A673 (cell line): ENCODE measurements around the gene TBC1D16. TPM values are rescaled to one million over a fixed set of nuclear protein-coding genes. Genes with fewer than 3 reads are reported as not detected.

Source experiments
- BruUV-seq: library from RNA; stranded (reverse); fragments of 400-500 nt; replicated peaks from 2 replicates; lab custom pipeline; 2021; lab: Mats Ljungman, UMichigan
- CTCF ChIA-PET: fragments of 300-600 bp; sonication (Branson Sonifier 250); formaldehyde crosslinking; loops from one replicate; lab custom pipeline; 2022; ENCODE audit warnings: antibody characterized with exemption; lab: Charles Lee
- POLR2A ChIA-PET: fragments of 300-600 bp; sonication (Branson Sonifier 250); formaldehyde crosslinking; loops from one replicate; lab custom pipeline; 2022; ENCODE audit warnings: antibody characterized with exemption; ENCODE audit not compliant: low non-redundant PET; lab: Charles Lee
- DNase-seq: peaks from one replicate; pipeline ENCODE4 v3.0.0-alpha.2; 2015; ENCODE audit warnings: low spot score
- H3K27ac ChIP-seq: fragments of 200-600 bp; sonication (generic); 2 replicates; pipeline ENCODE4 v1.5.1; 2016; ENCODE audit warnings: mixed run types, low read depth, mild to moderate bottlenecking, mixed read lengths, antibody characterized with exemption, low read length; ENCODE audit not compliant: poor library complexity, severe bottlenecking
- H3K27me3 ChIP-seq: fragments of 200-600 bp; sonication (generic); replicated peaks from 2 replicates; pipeline ENCODE4 v1.6.1; 2017; ENCODE audit warnings: mixed run types, low read depth, mild to moderate bottlenecking, mixed read lengths, antibody characterized with exemption, low read length; ENCODE audit not compliant: insufficient read depth, poor library complexity
- H3K36me3 ChIP-seq: fragments of 200-600 bp; sonication (generic); 2 replicates; pipeline ENCODE4 v1.6.1; 2016; ENCODE audit warnings: mixed run types, mild to moderate bottlenecking, mixed read lengths, antibody characterized with exemption, low read length; ENCODE audit not compliant: insufficient read depth, poor library complexity, severe bottlenecking
- H3K4me1 ChIP-seq: fragments of 200-600 bp; sonication (generic); 2 replicates; pipeline ENCODE4 v1.6.1; 2017; ENCODE audit warnings: mixed run types, mild to moderate bottlenecking, mixed read lengths, antibody characterized with exemption, low read length; ENCODE audit not compliant: insufficient read depth, poor library complexity, severe bottlenecking
- H3K4me3 ChIP-seq: fragments of 200-600 bp; sonication (generic); 2 replicates; pipeline ENCODE4 v1.5.1; 2016; ENCODE audit warnings: low read depth, mixed run types, mild to moderate bottlenecking, mixed read lengths, low read length; ENCODE audit not compliant: poor library complexity, severe bottlenecking
- H3K9me3 ChIP-seq: fragments of 200-600 bp; sonication (generic); 2 replicates; pipeline ENCODE4 v1.6.1; 2016; ENCODE audit warnings: mixed run types, low read depth, mild to moderate bottlenecking, mixed read lengths, antibody characterized with exemption, low read length; ENCODE audit not compliant: poor library complexity, severe bottlenecking
- CTCF ChIP-seq: fragments of 300-800, 200-600 bp; sonication (generic); conservative IDR thresholded peaks from 2 replicates; pipeline ENCODE4 v1.5.1; 2017; ENCODE audit warnings: low read depth, mild to moderate bottlenecking, antibody characterized with exemption, low read length, moderate library complexity, mixed read lengths
- EZH2 ChIP-seq: fragments of 200-600 bp; sonication (generic); IDR thresholded peaks from 2 replicates; pipeline ENCODE4 v1.6.1; 2017; ENCODE audit warnings: borderline replicate concordance, low read depth, mild to moderate bottlenecking, mixed read lengths, antibody characterized with exemption, low read length; ENCODE audit not compliant: poor library complexity, severe bottlenecking
- intact Hi-C: fragments of 100-400 bp; cut with micrococcal nuclease; formaldehyde crosslinking; loops from one replicate; pipeline ENCODE4 v1.10.0; 2022; ENCODE audit not compliant: unreplicated experiment
- total RNA-seq: library from RNA; stranded (reverse); gene quantifications from 2 replicates; pipeline ENCODE4 v1.2.3, GENCODE V29; 2021

TBC1D16 gene
- total RNA-seq, 1 experiment from 2014 or later, result 49.1 TPM

GRCh38 chr17:79969906-79970305 is 65.8 kb downstream of the TBC1D16 start:
- Histone ChIP-seq H3K9me3 (no peaks in the 10 kb centered on the region), H3K36me3 (no peaks in the 10 kb centered on the region), H3K4me1 (peaks cover 13% of the 10 kb centered on the region), H3K4me3 (no peak overlapping the region), H3K27ac (no peak overlapping the region), H3K27me3 (no peaks in the 10 kb centered on the region)
- no peak for DNase-seq
- no peak for TF ChIP-seq EZH2
- no peak for TF ChIP-seq CTCF
- no TSS peak for BruUV-seq
- intact Hi-C loops, result loop anchor here (5.0 kb wide), 2 partner anchors 128 to 178 kb away; no protein-coding TSS in a partner anchor
- ChIA-PET POLR2A (interaction anchor here (0.6 kb wide), 2 partner anchors 23 to 213 kb away, joined by 3 to 4 read pairs; no protein-coding TSS in a partner anchor), CTCF (interaction anchor here (0.5 to 1.2 kb wide), 9 partner anchors 12 to 249 kb away, joined by 3 to 8 read pairs (median 4); no protein-coding TSS in a partner anchor)

GRCh38 chr17:79968116-79968515 is 67.6 kb downstream of the TBC1D16 start:
- CTCF ChIA-PET, result no interaction called here
- no peak overlapping the region for H3K4me3 ChIP-seq
- TF ChIP-seq EZH2, result no peak
- TF ChIP-seq CTCF, result no peak
- no peak overlapping the region for H3K27ac ChIP-seq
- BruUV-seq, result no TSS peak
- POLR2A ChIA-PET, result interaction anchor here (0.7 kb wide), 1 partner anchor 133 kb away, joined by 3 read pairs; no protein-coding TSS in a partner anchor
- intact Hi-C loops, result no loop called here
- H3K4me1 ChIP-seq, result peaks cover 13% of the 10 kb centered on the region
- H3K9me3 ChIP-seq, result no peaks in the 10 kb centered on the region
- peak; percentile 42 for DNase-seq
- H3K27me3 ChIP-seq, result no peaks in the 10 kb centered on the region
- H3K36me3 ChIP-seq, result no peaks in the 10 kb centered on the region

GRCh38 chr17:79966681-79967080 is 69.0 kb downstream of the TBC1D16 start:
- no peaks in the 10 kb centered on the region for H3K36me3 ChIP-seq
- H3K9me3 ChIP-seq, result no peaks in the 10 kb centered on the region
- H3K4me3 ChIP-seq, result no peak overlapping the region
- H3K27me3 ChIP-seq, result no peaks in the 10 kb centered on the region
- intact Hi-C loops, result no loop called here
- ChIA-PET CTCF (no interaction called here), POLR2A (no interaction called here)
- peaks cover 13% of the 10 kb centered on the region for H3K4me1 ChIP-seq
- TF ChIP-seq CTCF (no peak), EZH2 (no peak)
- no peak for DNase-seq
- no TSS peak for BruUV-seq
- peak overlapping the region; percentile 37 for H3K27ac ChIP-seq
